Fibroblast of lung (primary cell): ENCODE measurements around the gene DLG3. TPM values are rescaled to one million over a fixed set of nuclear protein-coding genes. Genes with fewer than 3 reads are reported as not detected.

Experiments used
- DNase-seq, 2 donors: peaks; one replicate each; pipeline versions ENCODE4 v3.0.0 to v3.0.0-alpha.2; 2010; ENCODE audit warnings: low read depth in 2 of 2
- H2AFZ ChIP-seq: 2 replicates; pipeline ENCODE4 v1.5.1; 2012; ENCODE audit warnings: low read length, control low read depth, inconsistent platforms
- H3K27ac ChIP-seq: 2 replicates; pipeline ENCODE4 v1.5.1; 2011; ENCODE audit warnings: low read length, control low read depth; ENCODE audit not compliant: insufficient read depth
- H3K27me3 ChIP-seq: 2 replicates; pipeline ENCODE4 v1.5.1; 2011; ENCODE audit warnings: mild to moderate bottlenecking, low read length; ENCODE audit not compliant: control insufficient read depth, insufficient read depth
- H3K36me3 ChIP-seq: 2 replicates; pipeline ENCODE4 v1.5.1; 2011; ENCODE audit warnings: low read length; ENCODE audit not compliant: control insufficient read depth, insufficient read depth
- H3K4me1 ChIP-seq: 2 replicates; pipeline ENCODE4 v1.5.1; 2011; ENCODE audit warnings: low read length; ENCODE audit not compliant: control insufficient read depth, insufficient read depth; ENCODE audit errors: extremely low read depth
- H3K4me2 ChIP-seq: 2 replicates; pipeline ENCODE4 v1.5.1; 2011; ENCODE audit warnings: low read length, control low read depth; ENCODE audit not compliant: insufficient read depth; ENCODE audit errors: extremely low read depth
- H3K4me3 ChIP-seq, 4 experiments: fragments of 200-600 bp in 1 of 4; sonication (generic) in 1 of 4; replicated peaks in 1 of 4; 2 replicates each; pipeline ENCODE4 v1.5.1; 2011 to 2016; ENCODE audit warnings: low read length in 4 of 4, low read depth in 3 of 4, mild to moderate bottlenecking in 3 of 4, control low read depth in 2 of 4, inconsistent platforms in 1 of 4, mixed read lengths in 1 of 4; ENCODE audit not compliant: insufficient read depth in 1 of 4; ENCODE audit errors: control extremely low read depth in 1 of 4
- H3K79me2 ChIP-seq: 2 replicates; pipeline ENCODE4 v1.5.1; 2012; ENCODE audit warnings: mild to moderate bottlenecking, low read length, inconsistent platforms; ENCODE audit not compliant: control insufficient read depth, insufficient read depth
- H3K9ac ChIP-seq: 2 replicates; pipeline ENCODE4 v1.5.1; 2011; ENCODE audit warnings: mild to moderate bottlenecking, low read length, control low read depth; ENCODE audit not compliant: insufficient read depth
- H3K9me3 ChIP-seq: 2 replicates; pipeline ENCODE4 v1.5.1; 2012; ENCODE audit warnings: low read depth, low read length; ENCODE audit not compliant: control insufficient read depth, insufficient read depth
- H4K20me1 ChIP-seq: 2 replicates; pipeline ENCODE4 v1.5.1; 2011; ENCODE audit warnings: low read length; ENCODE audit not compliant: control insufficient read depth, insufficient read depth; ENCODE audit errors: extremely low read depth
- CTCF ChIP-seq, 2 donors: IDR thresholded peaks in 1 of 2; conservative IDR thresholded peaks in 1 of 2; 1 replicate in 1 of 2; 2 replicates in 1 of 2; pipeline ENCODE4 v1.5.1; 2011 to 2012; ENCODE audit warnings: low read length in 2 of 2, control low read depth in 1 of 2, inconsistent platforms in 1 of 2, low read depth in 1 of 2, mild to moderate bottlenecking in 1 of 2
- EZH2 ChIP-seq: IDR thresholded peaks from 2 replicates; pipeline ENCODE4 v1.5.1; 2012; ENCODE audit warnings: low read length, control low read depth, mild to moderate bottlenecking; ENCODE audit errors: missing control alignments
- polyA plus RNA-seq, 2 donors: library from polyadenylated mRNA; depleted of rRNA in 1 of 2; stranded (reverse) in 1 of 2; unstranded in 1 of 2; fragments of >200 nt; gene quantifications; 2 replicates each; pipeline ENCODE4 v1.2.1, GENCODE V29; 2011 to 2012; ENCODE audit warnings: missing spikeins in 1 of 2
- total RNA-seq: library from RNA; depleted of rRNA; stranded (reverse); fragments of >200 nt; gene quantifications from 2 replicates; pipeline ENCODE4 v1.2.1, GENCODE V29; 2014

Gene DLG3
- total and polyA plus RNA-seq, 2 donors (not counting 1 experiment from before 2014, with no cell fraction given): 21.0 to 24.6 TPM

- Histone ChIP-seq H3K9ac (no peak overlapping the region), H3K4me3 (peak overlapping the region in 1 of 4 experiments; percentile 25)
- peak in 1 of 2 donors; percentile 11 for DNase-seq
Observed at GRCh38 chrX:70479922-70480659, 35.5 kb downstream of the DLG3 start.

GRCh38 chrX:70480660-70481018 is 36.0 kb downstream of the DLG3 start:
- peak overlapping the region; percentile 89 for H3K27ac ChIP-seq
- H3K36me3 ChIP-seq: no peaks in the 10 kb centered on the region
- DNase-seq: peak in 1 of 2 donors; percentile 38
- TF ChIP-seq CTCF (conservative IDR thresholded peaks at IDR 0.05 in 1 of 2, IDR thresholded peaks at IDR 0.05 in 1 of 2; ENCODE audit: low read depth in 1 of 2, low read length in 2 of 2): no peak
- TF ChIP-seq EZH2: no peak
- H3K9me3 ChIP-seq: no peaks in the 10 kb centered on the region
- peaks cover 23% of the 10 kb centered on the region for H3K4me1 ChIP-seq
- no peaks in the 10 kb centered on the region for H3K79me2 ChIP-seq
- H4K20me1 ChIP-seq: no peaks in the 10 kb centered on the region
- no peak overlapping the region for H3K9ac ChIP-seq
- no peak overlapping the region for H2AFZ ChIP-seq
- peak overlapping the region; percentile 63 for H3K4me2 ChIP-seq
- no peaks in the 10 kb centered on the region for H3K27me3 ChIP-seq
- peak overlapping the region in 1 of 4 experiments; percentile 25 for H3K4me3 ChIP-seq

More at GRCh38 chrX:70479922-70480659, 35.5 kb downstream of the DLG3 start:
- H2AFZ ChIP-seq: no peak overlapping the region
- peaks cover 23% of the 10 kb centered on the region for H3K4me1 ChIP-seq
- no peaks in the 10 kb centered on the region for H3K27me3 ChIP-seq
- H3K4me2 ChIP-seq: peak overlapping the region; percentile 63
- H3K9me3 ChIP-seq: no peaks in the 10 kb centered on the region
- H3K36me3 ChIP-seq: no peaks in the 10 kb centered on the region
- no peaks in the 10 kb centered on the region for H3K79me2 ChIP-seq
- no peak for TF ChIP-seq CTCF (conservative IDR thresholded peaks at IDR 0.05 in 1 of 2, IDR thresholded peaks at IDR 0.05 in 1 of 2; ENCODE audit: low read depth in 1 of 2, low read length in 2 of 2)
- no peak for TF ChIP-seq EZH2
- H4K20me1 ChIP-seq: no peaks in the 10 kb centered on the region
- H3K27ac ChIP-seq: peak overlapping the region; percentile 89

- H3K27me3 ChIP-seq: no peaks in the 10 kb centered on the region
- H3K4me3 ChIP-seq: no peak overlapping the region
- H3K4me2 ChIP-seq: no peak overlapping the region
- no peaks in the 10 kb centered on the region for H4K20me1 ChIP-seq
- TF ChIP-seq EZH2 (no peak), CTCF (conservative IDR thresholded peaks at IDR 0.05 in 1 of 2, IDR thresholded peaks at IDR 0.05 in 1 of 2; ENCODE audit: low read depth in 1 of 2, low read length in 2 of 2) (no peak)
- H3K79me2 ChIP-seq: no peaks in the 10 kb centered on the region
- H3K9me3 ChIP-seq: no peaks in the 10 kb centered on the region
- peaks cover 23% of the 10 kb centered on the region for H3K4me1 ChIP-seq
- no peak overlapping the region for H3K9ac ChIP-seq
- no peaks in the 10 kb centered on the region for H3K36me3 ChIP-seq
- H2AFZ ChIP-seq: no peak overlapping the region
- peak overlapping the region; percentile 57 for H3K27ac ChIP-seq
- DNase-seq: no peak
Observed at GRCh38 chrX:70481471-70482270, 37.0 kb downstream of the DLG3 start.
